ENCODE results near the gene RHBDD3. TPM values are rescaled to one million over a fixed set of nuclear protein-coding genes. Genes with fewer than 3 reads are reported as not detected.
A peak's percentile ranks its signal among the peaks of the same experiment; 100 is the strongest.

Gene RHBDD3
- total RNA-seq, 1 experiment from 2014 or later, result 10.5 TPM

GRCh38 chr22:29218758-29219408 is 48.9 kb downstream of the RHBDD3 start:
- no peak for DNase-seq (ENCODE audit: low read depth)

- DNase-seq (ENCODE audit: low read depth), result no peak
Measured at GRCh38 chr22:29217827-29218757, 49.7 kb downstream of the RHBDD3 start.

DNA sequence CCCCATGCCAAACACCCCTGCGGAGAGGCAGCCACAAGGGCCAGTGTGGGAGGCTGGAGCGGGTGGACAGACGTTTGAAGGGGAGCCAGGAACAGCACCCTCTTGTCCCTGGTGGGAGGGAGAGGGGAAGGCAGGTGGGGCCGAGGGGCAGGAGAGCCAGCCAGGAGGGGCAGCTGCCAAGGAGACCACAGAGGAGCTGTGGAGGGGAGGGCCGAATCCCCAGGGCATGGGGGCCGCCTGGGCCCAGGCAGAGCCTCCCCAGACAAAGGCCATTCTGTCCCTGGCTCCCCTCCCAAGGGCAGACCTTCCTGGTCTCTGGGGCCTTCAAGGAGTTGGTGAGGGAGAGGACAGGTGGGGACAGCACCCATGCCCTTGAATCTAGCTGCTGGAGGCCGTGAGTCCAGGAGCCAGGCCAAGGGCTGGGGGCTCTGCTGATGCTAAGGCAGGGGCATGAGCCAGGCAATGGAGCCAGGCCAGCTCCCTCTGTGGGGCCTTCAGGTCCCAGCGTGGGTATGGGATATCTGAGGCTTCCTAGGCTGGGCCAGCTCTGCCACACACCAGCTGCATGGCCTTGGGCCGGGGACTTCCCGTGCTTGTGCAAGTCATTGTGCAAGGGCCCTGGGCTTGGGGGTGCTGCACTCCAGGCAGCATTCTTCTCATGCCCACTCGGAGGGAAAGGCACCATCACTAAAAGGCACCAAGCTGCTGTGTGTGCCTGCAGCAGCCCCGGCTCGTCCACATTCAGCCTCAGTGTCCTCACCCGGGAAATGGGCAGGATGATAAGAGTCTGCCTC is 50.7 kb downstream of the RHBDD3 start:
- peak; percentile 78 for DNase-seq (ENCODE audit: low read depth)

- no peak for DNase-seq (ENCODE audit: low read depth)
Measured at GRCh38 chr22:29216011-29216872, 51.5 kb downstream of the RHBDD3 start.

GRCh38 chr22:29215012-29215860 is 52.5 kb downstream of the RHBDD3 start:
- DNase-seq (ENCODE audit: low read depth), result no peak

- no peak for DNase-seq (ENCODE audit: low read depth)
Measured at GRCh38 chr22:29214232-29214631, 53.5 kb downstream of the RHBDD3 start.

GRCh38 chr22:29213493-29213892 is 54.3 kb downstream of the RHBDD3 start:
- no peak for DNase-seq (ENCODE audit: low read depth)

DNA sequence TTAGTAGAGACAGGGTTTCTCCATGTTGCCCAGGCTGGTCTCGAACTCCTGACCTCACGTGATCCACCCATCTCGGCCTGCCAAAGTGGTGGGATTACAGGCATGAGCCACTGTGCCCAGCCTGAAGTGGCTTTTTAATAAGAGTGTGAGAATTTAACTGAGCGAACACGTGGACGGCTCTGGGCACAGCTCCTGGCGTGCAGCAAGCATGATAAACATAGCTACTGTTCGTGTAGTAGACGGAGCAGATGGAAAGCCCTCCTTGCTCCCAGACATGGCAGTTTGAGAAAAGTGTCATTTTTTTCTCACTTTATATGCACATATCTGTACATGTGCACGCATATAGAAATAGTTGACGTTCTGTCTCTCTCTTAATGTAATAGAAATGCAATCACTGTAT is 55.0 kb downstream of the RHBDD3 start:
- no peak for DNase-seq (ENCODE audit: low read depth)

DNA sequence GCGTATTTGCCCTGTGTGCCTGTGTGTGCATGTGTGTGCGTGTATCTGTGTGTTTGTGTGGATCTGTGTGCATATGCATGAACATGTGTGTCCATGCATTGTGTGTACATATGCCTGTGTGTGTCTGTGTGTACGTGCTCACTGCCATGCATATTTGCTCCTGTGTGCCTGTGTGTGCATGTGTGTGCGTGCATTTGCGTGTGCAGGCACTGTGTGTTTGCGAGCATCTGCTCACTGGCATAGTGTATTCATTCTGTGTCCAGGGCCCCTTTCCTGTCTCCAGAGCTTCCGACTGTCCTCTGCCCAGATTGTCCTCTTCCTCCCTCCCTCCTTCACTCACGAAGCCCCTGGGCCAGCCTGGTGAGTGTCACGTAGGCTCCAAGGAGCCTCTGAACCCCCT is 56.3 kb downstream of the RHBDD3 start:
- DNase-seq (ENCODE audit: low read depth), result no peak

DNA sequence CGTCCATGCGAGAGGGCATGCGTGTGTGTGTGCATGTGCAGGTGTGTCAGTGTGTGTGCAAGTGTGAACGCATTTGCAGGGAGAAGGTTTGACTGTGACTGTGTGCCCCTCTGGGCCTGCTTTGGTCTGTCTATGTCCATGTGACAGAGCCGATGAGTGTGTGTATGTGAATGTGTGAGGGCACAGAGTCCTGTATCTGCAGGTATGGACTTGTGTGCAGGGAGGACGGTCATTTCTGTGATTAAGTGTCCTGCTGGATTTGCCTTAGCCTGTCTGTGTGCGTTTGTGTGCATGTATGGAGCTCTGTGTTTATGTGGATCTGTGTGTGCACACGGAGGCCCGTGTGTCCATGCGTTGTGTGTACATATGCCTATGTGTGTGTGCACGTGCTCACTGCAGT is 56.7 kb downstream of the RHBDD3 start:
- no peak for DNase-seq (ENCODE audit: low read depth)

Other genes with a start within 250 kb of the RHBDD3 start
- not detected in 2 replicates for gene C22orf31, start 206.2 kb downstream of the RHBDD3 start, total RNA-seq (2014; rRNA removed; shearing (Covaris generic))
- gene KREMEN1, start 194.9 kb downstream of the RHBDD3 start, total RNA-seq (2014; rRNA removed; shearing (Covaris generic)), result 6.1 and 6.2 TPM in 2 replicates
- 0.29 TPM in 1 of 2 replicates, not detected in the other for gene EMID1, start 62.1 kb downstream of the RHBDD3 start, total RNA-seq (2014; rRNA removed; shearing (Covaris generic))
- gene EWSR1, start 287 bp upstream of the RHBDD3 start, total RNA-seq (2014; rRNA removed; shearing (Covaris generic)), result 127 and 233 TPM in 2 replicates
- 10.9 and 17.1 TPM in 2 replicates for gene GAS2L1, start 38.7 kb upstream of the RHBDD3 start, total RNA-seq (2014; rRNA removed; shearing (Covaris generic))
- gene RASL10A, start 47.7 kb upstream of the RHBDD3 start, total RNA-seq (2014; rRNA removed; shearing (Covaris generic)), result 0.24 TPM in 1 of 2 replicates, not detected in the other
- 40.3 and 48.8 TPM in 2 replicates for gene AP1B1, start 120.6 kb upstream of the RHBDD3 start, total RNA-seq (2014; rRNA removed; shearing (Covaris generic))
- gene RFPL1, start 170.6 kb upstream of the RHBDD3 start, total RNA-seq (2014; rRNA removed; shearing (Covaris generic)), result not detected in 2 replicates
- under 0.01 and 0.20 TPM in 2 replicates for gene NEFH, start 212.2 kb upstream of the RHBDD3 start, total RNA-seq (2014; rRNA removed; shearing (Covaris generic))